ENCODE results near the gene GTF3C6.
"Not testable (repeated sequence)": the region's sequence is repeated elsewhere in the genome, so short reads cannot be mapped to it uniquely, and the experiment has no call there.

The GTF3C6 gene

DNA sequence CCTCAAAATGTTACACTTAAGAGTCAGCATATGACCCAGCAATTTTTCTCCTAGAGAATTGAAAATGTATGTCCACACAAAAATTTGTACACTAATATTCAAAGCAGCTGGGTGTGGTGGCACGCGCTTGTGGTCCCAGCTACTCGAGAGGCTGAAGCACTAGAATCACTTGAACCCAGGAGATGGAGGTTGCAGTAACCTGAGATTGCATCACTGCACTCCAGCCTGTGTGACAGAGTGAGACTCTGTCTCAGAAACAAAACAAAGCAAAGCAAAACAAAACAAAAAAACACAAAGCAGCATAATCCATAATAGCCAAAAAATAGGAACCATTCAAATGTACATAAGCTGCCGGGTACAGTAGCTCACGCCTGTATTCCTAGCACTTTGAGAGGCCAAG, 21.7 kb downstream of the GTF3C6 start:
- no peak for DNase-seq

DNA sequence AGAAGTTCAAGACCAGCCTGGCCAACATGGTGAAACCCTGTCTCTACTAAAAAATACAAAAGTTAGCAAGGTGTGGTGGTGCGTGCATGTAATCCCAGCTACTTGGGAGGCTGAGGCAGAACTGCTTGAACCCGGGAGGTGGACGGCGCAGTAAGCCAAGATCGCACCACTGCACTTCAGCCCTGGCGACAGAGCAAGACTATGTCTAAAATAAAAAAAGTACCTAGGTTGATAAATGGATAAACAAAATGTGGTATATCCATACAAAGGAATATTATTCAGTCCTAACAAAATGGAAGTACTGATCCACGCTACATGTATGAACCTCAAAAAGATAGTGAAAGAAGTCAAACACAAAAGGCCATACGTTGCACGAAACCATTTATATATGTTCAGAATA, 22.1 kb downstream of the GTF3C6 start:
- DNase-seq: no peak

DNA sequence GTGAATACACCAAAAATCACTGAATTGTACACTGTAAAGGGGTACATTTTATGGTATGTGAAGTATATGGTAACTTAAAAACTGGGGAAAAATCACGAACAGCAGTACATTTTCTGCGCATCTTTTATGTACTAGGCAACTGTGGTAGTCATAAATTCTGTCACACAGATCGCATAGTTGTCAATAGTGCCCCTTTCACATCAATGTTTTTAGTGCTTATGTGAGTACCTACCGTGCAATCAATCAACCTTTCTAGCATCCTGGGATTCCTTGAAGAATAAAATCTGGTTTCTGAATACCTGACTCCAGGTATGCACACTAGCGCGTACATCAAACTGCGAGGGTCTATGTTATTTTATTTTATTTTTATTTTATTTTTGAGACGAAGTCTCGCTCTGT, 22.7 kb downstream of the GTF3C6 start:
- no peak for DNase-seq

DNA sequence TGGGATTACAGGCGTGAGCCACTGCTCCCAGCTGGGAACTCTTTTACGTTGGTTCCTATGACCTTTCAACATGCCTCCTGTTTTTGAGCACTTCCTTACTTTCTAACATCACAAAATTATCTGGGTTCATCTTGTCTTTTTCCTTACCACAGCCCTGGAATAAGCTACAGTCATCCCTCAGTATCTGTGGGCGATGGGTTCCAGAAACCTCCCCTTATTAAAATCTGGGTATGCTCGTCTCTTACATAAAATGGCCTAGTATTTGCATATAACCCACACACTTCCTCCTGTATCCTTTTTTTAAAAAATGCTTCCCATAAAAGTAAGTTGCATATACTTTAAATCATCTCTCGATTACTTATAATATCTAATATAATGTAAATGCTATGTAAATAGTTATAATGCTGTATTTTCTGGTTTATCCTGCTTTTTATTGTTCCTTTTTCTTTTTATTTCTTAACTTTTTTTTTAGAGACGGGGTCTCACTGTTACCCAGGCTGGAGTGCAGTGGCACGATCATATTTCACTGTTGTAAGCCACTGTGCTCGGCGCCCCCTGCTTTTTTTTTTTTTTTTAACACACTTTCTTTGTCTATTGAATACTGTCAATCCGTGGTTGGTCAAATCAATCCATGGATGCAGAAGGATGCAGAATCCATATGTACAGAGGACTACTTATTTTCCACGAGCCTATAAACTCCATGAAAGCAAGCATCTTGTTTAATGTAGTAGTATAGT, 32.5 kb downstream of the GTF3C6 start:
- DNase-seq: no peak

DNA sequence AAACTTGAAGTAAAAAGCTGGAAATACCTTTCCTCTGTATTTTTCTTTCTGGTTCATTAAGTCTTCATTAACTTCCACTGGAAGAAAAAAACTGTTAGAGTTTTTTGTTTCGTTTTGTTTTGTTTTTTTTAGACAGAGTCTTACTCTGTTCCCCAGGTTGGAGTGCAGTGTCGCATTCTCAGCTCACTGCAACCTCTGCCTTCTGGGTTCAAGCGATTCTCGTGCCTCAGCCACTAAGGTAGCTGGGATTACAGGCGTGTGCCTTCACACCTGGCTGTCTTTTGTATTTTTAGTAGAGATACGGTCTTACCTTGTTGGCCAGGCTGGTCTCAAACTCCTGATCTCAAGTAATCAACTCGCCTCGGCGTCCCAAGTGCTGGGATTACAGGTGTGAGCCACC, 38.2 kb downstream of the GTF3C6 start:
- no peak for DNase-seq

DNA sequence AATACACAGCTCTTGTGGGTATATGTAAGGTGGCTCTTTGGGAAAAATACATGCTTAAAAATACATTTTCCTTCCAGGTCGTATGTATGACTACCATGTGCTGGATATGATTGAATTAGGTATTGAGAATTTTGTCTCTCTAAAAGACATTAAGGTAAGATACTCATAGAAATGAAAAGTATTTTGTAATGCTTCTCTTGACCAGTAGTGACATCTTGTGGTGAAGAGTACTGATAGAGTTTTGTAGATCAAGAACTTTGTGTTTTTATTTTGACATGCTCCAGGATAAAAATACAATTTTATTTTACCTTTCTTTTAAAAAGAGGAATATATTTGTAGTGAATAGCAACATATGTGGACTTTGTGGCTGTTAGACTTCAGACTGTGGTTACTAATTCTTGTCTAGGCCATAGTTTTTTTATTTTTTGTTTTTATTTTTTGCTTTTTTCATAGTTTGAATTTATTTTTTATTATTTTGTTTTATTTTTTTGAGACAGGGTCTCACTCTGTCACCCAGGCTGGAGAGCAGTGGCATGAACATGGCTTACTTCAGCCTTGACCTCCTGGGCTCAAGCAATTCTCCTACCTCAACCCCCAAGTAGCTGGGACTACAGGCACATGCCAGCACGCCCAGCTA, 41.2 kb downstream of the GTF3C6 start:
- peak; percentile 55 for DNase-seq

DNA sequence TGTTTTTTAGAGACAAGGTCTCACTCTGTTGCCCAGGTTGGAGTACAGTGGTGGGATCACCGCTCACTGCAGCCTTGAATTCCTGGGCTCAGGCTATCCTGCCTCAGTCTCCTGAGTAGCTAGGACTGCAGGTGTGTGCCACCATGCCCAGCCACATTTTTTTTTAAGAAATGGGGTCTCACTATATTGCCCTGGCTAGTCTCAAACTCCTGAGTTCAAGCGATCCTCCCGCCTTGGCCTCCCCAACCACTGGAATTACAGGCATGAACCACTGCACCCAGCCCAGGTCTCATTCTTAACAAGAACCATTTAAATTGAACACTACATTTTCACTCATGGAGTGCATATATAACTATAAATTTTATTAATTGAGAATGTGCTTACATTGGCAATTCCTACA, 43.8 kb downstream of the GTF3C6 start:
- DNase-seq: no peak

DNA sequence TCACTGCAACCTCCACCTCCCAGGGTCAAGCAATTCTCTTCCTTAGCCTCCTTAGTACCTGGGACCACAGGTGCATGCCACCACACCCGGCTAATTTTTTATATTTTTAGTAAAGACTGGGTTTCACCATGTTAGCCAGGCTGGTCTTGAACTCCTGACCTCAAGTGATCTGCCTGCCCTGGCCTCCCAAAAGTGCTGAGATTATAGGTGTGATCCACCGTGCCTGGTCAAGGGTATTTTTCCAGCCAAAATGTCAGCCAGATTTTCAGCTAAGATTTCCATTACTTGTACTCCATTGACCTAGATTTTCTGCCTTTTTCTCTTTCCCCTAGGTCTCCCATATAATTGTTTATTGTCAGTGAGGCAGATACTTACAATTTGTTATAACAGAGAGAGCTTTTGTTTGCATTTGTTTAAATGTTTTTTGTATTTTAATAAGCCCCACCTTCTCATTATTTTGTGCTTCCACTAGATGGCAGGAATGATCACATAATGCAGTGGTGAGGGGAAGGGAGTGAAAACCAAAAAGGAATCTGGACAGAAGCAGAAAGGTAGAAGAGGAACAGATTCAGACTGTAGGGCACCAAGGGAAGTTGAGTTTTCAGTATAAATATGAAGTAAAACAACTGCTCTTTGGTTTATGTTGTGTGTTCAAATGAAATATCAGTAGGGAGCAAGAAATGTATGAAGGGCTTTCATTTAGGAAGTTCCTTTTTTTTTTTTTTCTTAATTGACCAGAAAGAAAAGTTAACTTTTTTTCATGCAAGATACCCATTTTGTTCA, 53.0 kb downstream of the GTF3C6 start:
- peak; percentile 67 for DNase-seq

DNA sequence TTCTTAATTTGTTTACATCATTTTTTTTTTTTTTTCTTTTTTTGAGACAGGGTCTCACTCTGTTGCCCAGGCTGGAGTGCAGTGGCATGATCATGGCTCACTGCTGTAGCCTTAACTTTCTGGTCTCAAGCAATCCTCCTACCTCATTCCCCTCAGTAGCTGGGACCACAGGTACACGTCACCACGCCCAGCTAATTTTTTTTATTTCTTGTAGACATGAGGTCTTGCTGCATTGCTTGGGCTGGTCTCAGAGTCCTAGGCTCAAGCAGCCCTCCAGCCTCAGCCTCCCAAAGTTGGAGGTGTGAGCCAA, 53.6 kb downstream of the GTF3C6 start:
- DNase-seq: no peak

DNA sequence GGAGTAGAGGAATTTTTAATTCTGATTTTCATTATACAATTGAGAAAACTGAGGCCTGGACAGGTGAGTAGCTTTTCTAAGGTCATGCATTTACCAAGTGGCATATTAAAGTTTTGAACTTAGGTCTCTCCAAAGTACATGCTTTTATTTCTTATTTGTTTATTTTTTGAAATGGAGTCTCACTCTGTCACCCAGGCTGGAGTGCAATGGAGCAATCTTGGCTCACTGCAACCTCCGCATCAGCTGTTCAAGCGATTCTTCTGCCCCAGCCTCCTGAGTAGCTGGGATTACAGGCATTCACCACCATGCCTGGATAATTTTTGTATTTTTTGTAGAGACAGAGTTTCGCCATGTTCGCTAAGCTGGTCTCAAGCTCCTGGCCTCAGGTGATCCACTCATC, 54.0 kb downstream of the GTF3C6 start:
- not testable (repeated sequence) for DNase-seq

DNA sequence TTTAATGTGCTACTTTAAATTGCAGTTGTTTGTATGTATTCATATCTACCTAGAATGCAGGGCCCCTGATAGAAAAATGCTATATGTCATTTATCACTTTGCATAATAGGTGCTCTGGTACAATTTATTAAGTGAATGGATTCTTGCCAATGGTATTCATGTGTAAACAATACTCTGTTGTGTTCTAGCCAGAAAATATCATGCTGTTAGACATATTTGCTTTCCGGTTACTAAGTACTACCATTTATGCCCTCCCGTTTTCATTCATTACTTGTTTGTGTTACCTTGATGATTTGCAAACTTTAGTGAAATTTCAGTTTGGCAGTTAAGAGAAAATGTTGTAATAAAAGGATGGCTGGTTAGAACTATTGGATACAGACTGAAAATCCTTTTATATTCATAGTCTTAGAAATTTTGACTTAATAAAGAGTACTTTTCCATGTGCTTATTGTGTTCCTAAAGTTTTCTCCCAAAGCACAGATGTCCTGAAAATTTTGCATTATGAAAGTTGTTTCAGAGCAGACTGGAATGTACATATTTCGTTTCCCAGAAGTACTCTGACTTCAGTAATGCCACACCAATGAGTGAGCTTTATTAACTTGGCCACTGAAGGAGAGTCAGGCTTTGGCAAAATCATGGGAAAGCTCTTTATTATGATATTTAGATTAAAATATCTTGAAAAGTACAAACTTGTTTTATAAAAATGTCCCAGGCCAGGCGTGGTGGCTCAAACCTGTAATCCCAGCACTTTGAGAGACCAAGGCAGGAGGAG, 54.8 kb downstream of the GTF3C6 start:
- DNase-seq: no peak

DNA sequence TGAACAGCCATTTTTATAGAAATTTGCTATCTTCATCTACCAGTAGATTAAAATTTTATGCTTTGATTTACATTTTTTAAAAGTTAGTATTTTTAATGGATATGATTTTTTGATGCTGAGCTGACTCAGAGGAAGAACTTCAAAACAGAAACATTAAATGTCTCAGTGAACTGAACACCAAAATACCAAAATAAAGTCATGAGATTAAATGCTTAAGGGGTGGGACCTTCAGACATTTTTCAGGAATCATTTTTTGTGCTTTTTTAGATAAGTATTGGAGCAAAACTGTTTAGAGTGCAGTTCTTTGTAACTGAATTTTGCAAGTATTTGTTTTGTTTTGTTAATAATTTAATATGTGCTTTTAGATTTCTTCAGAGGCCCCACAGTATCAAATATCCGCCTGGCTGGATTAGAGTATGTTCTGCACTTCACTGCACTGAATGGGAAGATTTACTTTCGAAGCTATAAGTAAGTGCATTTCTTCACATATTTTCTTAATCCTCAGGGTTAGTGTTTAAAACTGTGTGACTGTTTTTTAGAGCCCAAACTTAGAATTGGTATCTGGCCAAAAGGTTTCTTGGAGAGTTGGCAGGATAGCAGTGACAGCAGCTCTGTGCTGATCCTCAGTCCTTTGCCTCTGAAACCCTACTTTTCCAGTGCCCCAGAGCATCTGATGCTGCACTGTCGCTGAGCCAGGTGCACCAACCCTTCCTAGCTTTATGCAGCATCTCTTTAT, 57.1 kb downstream of the GTF3C6 start:
- DNase-seq: no peak

DNA sequence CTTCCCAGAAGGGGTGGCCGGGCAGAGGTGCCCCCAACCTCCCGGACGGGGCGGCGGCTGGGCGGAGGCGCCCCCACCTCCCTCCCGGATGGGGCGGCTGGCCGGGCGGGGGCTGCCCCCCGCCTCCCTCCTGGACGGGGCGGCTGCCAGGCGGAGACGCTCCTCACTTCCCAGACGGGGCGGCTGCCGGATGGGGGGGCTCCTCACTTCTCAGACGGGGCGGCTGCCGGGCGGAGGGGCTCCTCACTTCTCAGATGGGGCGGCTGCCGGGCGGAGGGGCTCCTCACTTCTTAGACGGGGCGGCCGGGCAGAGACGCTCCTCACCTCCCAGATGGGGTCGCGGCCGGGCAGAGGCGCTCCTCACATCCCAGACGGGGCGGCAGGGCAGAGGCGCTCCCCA, 58.7 kb downstream of the GTF3C6 start:
- DNase-seq: not testable (repeated sequence)

All from hematopoietic multipotent progenitor cell treated with erythropoietin and hydrocortisone succinate and interleukin-3 and kit ligand, for 8 days (in vitro differentiated cells).